ENCODE data around the gene ALKBH6. TPM values are rescaled to one million over a fixed set of nuclear protein-coding genes. Genes with fewer than 3 reads are reported as not detected.
A peak's percentile ranks its signal among the peaks of the same experiment; 100 is the strongest.

ALKBH6 gene
- total and polyA plus RNA-seq, 9 of the 15 experiments (the other 6 are each of a cell fraction or from before 2014, with no cell fraction given): 0.67 to 62.0 (median 34.5) TPM

DNA sequence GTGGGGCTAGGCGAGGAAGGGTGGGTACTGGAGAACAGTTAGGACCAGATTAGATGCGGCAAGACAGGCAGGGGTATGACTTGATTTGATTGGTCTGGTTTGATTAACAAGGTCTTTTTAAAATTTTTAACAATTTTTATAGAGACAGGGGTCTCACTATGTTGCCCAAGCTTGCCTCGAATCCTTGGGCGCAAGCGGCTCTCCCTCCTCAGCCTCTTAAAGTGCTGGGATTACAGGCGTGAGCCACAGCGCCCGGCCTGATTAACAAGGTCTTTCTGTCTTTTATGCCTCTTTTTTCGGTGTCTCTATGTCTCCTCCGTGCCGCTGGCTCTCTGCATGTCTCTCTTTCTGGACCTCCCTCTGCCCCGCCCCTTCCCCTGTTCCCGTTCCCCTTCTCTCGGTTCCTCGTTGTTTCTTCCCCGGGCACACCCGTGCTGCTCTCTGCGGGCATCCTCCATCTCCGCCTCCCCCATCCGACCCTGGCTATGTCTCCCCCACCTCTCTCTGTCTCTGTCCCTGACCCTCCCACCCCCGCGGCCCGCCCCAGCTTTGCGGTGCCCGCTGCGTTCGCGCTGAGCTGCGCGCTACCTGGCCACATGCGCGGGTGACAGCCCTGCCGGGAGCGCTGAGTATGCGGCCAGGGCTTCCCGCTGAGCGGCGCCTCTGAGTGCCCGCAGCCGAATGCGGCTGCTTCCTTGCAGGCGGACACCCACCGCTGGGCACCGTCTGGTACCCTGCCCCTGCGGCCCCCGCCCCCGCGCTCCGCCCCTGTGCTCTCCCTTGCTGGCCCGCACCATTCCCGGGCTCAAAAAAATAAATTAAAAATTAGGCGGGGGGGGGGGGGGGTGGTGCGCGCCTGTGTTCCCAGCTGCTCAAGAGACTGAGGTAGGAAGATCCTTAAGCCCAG is 27.1 kb downstream of the ALKBH6 start:
- no peak for FAIRE-seq

More for the DNA sequence above, 27.1 kb downstream of the ALKBH6 start:
- ChIA-PET POLR2A (no interaction called here), CTCF (ENCODE audit: low intra/inter-chr PET ratio) (no interaction called here)
- WGBS (ENCODE audit: insufficient coverage, low coverage, missing lambda C conversion rate): 21% methylated on average over 48 of the region's 54 CpGs
- Histone ChIP-seq H3K36me3 (ENCODE audit: control insufficient read depth, insufficient read depth, low read length) (no peaks in the 10 kb centered on the region), H3K4me2 (ENCODE audit: insufficient read depth, low read length) (no peak overlapping the region), H3K9me1 (ENCODE audit: control insufficient read depth, insufficient read depth, low read length) (no peaks in the 10 kb centered on the region), H3K4me3 (peak overlapping the region; percentile 22; the same call in 1 of the 2 replicates), H3K27ac (ENCODE audit: extremely low read depth, low read depth, low read length) (no peak overlapping the region), H2AFZ (ENCODE audit: low read depth, low read length) (no peak overlapping the region), H3K79me2 (ENCODE audit: control insufficient read depth, insufficient read depth, low read length) (no peaks in the 10 kb centered on the region), H3K27me3 (ENCODE audit: control insufficient read depth in 2 of 2, insufficient read depth in 2 of 2, low read length in 2 of 2) (peaks cover 10 to 42% of the 10 kb centered on the region in 2 experiments; a peak in 4 of 5 replicates), H4K20me1 (replicated peaks; ENCODE audit: control insufficient read depth, insufficient read depth, low read length) (no peaks in the 10 kb centered on the region), H3K9me3 (replicated peaks; ENCODE audit: control insufficient read depth, insufficient read depth, low read depth, low read length) (peaks cover 3% of the 10 kb centered on the region), H3K9ac (ENCODE audit: insufficient read depth in 1 of 2, low read depth in 2 of 2, low read length in 2 of 2) (peak overlapping the region in 1 of 2 experiments; percentile 78; a peak in 2 of 4 replicates), H3K4me1 (replicated peaks in 1 of 2; ENCODE audit: control insufficient read depth in 2 of 2, insufficient read depth in 2 of 2, low read length in 2 of 2) (peaks cover 0 to 12% of the 10 kb centered on the region in 2 experiments; a peak in 2 of 5 replicates)
- BruUV-seq (replicated peaks): no TSS peak
- no peak for TF ChIP-seq ETS2 (tag; IDR thresholded peaks at IDR 0.05; ENCODE audit: borderline replicate concordance, poor library complexity, severe bottlenecking)
- TF ChIP-seq HDAC1 (IDR thresholded peaks at IDR 0.05): 0 out of 4 replicates have a peak, but pooled peaks of 1 of the 2 experiments have one; percentile 21
- no peak for TF ChIP-seq MAFF (IDR thresholded peaks at IDR 0.05; ENCODE audit: low read length)
- peak; percentile 41 to 51; a peak in 3 of 4 replicates for TF ChIP-seq NRF1 (conservative IDR thresholded peaks at IDR 0.05 in 1 of 2, IDR thresholded peaks at IDR 0.05 in 1 of 2)
- TF ChIP-seq MAZ (CRISPR knock-in tag; conservative IDR thresholded peaks at IDR 0.05 in 1 of 2, IDR thresholded peaks at IDR 0.05 in 1 of 2): no peak
- peak; percentile 16; the same call in 1 of the 2 replicates for TF ChIP-seq EGR1 (conservative IDR thresholded peaks at IDR 0.05)
- TF ChIP-seq GTF2E2 (tag; IDR thresholded peaks at IDR 0.05): no peak
- TF ChIP-seq, protein P1, sequence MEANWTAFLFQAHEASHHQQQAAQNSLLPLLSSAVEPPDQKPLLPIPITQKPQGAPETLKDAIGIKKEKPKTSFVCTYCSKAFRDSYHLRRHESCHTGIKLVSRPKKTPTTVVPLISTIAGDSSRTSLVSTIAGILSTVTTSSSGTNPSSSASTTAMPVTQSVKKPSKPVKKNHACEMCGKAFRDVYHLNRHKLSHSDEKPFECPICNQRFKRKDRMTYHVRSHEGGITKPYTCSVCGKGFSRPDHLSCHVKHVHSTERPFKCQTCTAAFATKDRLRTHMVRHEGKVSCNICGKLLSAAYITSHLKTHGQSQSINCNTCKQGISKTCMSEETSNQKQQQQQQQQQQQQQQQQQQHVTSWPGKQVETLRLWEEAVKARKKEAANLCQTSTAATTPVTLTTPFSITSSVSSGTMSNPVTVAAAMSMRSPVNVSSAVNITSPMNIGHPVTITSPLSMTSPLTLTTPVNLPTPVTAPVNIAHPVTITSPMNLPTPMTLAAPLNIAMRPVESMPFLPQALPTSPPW (CRISPR knock-in tag; IDR thresholded peaks at IDR 0.05): 0 out of 2 replicates have a peak, but pooled peaks have one; percentile 44
- no peak for TF ChIP-seq ZNF134 (CRISPR knock-in tag; conservative IDR thresholded peaks at IDR 0.05)
- TF ChIP-seq FOXK2 (conservative IDR thresholded peaks at IDR 0.05 in 1 of 2, IDR thresholded peaks at IDR 0.05 in 1 of 2; ENCODE audit: low read depth in 2 of 2): no peak
- no peak for TF ChIP-seq HEY1 (CRISPR knock-in tag; IDR thresholded peaks at IDR 0.05; ENCODE audit: borderline replicate concordance)
- no peak for TF ChIP-seq ZNF263 (CRISPR knock-in tag; IDR thresholded peaks at IDR 0.05; ENCODE audit: borderline replicate concordance)
- TF ChIP-seq, protein P2, sequence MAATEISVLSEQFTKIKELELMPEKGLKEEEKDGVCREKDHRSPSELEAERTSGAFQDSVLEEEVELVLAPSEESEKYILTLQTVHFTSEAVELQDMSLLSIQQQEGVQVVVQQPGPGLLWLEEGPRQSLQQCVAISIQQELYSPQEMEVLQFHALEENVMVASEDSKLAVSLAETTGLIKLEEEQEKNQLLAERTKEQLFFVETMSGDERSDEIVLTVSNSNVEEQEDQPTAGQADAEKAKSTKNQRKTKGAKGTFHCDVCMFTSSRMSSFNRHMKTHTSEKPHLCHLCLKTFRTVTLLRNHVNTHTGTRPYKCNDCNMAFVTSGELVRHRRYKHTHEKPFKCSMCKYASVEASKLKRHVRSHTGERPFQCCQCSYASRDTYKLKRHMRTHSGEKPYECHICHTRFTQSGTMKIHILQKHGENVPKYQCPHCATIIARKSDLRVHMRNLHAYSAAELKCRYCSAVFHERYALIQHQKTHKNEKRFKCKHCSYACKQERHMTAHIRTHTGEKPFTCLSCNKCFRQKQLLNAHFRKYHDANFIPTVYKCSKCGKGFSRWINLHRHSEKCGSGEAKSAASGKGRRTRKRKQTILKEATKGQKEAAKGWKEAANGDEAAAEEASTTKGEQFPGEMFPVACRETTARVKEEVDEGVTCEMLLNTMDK (IDR thresholded peaks at IDR 0.05; ENCODE audit: borderline replicate concordance, insufficient read depth, low read depth, low read length, poor library complexity, severe bottlenecking): no peak
- DNase-seq (ENCODE audit: extremely low read depth in 1 of 4, low spot score in 3 of 4) (peak in 2 of 4 experiments; percentile 30 to 33), ATAC-seq (peak; percentile 78)
- intact Hi-C loops (cut with micrococcal nuclease): no loop called here
- in situ Hi-C loops (cut with MboI): no loop called here

Measured in K562 (cell line).